OCI-LY7 (cell line): ENCODE measurements around the gene GSE1. TPM values are rescaled to one million over a fixed set of nuclear protein-coding genes. Genes with fewer than 3 reads are reported as not detected.

Experiments
- BruUV-seq: library from RNA; stranded (reverse); fragments of 400-500 nt; replicated peaks from 2 replicates; lab custom pipeline; 2021; lab: Mats Ljungman, UMichigan
- CTCF ChIA-PET: fragments of 300-600 bp; sonication (Branson Sonifier 250); formaldehyde crosslinking; loops from one replicate; lab custom pipeline; 2022; ENCODE audit warnings: antibody characterized with exemption; ENCODE audit not compliant: unreplicated experiment; lab: Charles Lee
- POLR2A ChIA-PET: fragments of 300-600 bp; sonication (Branson Sonifier 250); formaldehyde crosslinking; loops from one replicate; lab custom pipeline; 2022; ENCODE audit warnings: antibody characterized with exemption; lab: Charles Lee
- DNase-seq: peaks from one replicate; pipeline ENCODE4 v3.0.0-alpha.2; 2015; ENCODE audit warnings: low spot score
- H2AFZ ChIP-seq: fragments of 200-600 bp; sonication (generic), shearing (Covaris generic); 2 replicates; pipeline ENCODE4 v1.6.1; 2014; ENCODE audit warnings: mild to moderate bottlenecking, antibody characterized with exemption, low read length, moderate library complexity
- H3K27ac ChIP-seq: fragments of 200-600 bp; sonication (generic); 2 replicates; pipeline ENCODE4 v1.5.1; 2014; ENCODE audit warnings: mixed run types, low read depth, mild to moderate bottlenecking, moderate library complexity, low read length, inconsistent platforms; ENCODE audit not compliant: poor library complexity, severe bottlenecking
- H3K36me3 ChIP-seq: fragments of 200-600 bp; sonication (generic); 2 replicates; pipeline ENCODE4 v1.6.1; 2014; ENCODE audit warnings: mild to moderate bottlenecking, antibody characterized with exemption, low read length, moderate library complexity, mixed read lengths; ENCODE audit not compliant: insufficient read depth
- H3K4me1 ChIP-seq: fragments of 200-600 bp; sonication (generic); 2 replicates; pipeline ENCODE4 v1.5.1; 2014; ENCODE audit warnings: mild to moderate bottlenecking, low read length; ENCODE audit not compliant: insufficient read depth, poor library complexity, severe bottlenecking
- H3K4me2 ChIP-seq: fragments of 200-600 bp; sonication (generic); 2 replicates; pipeline ENCODE4 v1.6.1; 2014; ENCODE audit warnings: mild to moderate bottlenecking, low read length
- H3K4me3 ChIP-seq: fragments of 200-600 bp; sonication (generic); 2 replicates; pipeline ENCODE4 v1.5.1; 2014; ENCODE audit warnings: mild to moderate bottlenecking, low read depth, low read length; ENCODE audit not compliant: poor library complexity, severe bottlenecking
- H3K79me2 ChIP-seq: fragments of 200-600 bp; sonication (generic); 2 replicates; pipeline ENCODE4 v1.6.1; 2016; ENCODE audit warnings: low read depth, mild to moderate bottlenecking, low read length, moderate library complexity, mixed read lengths; ENCODE audit not compliant: insufficient read depth
- H3K9me2 ChIP-seq: fragments of 200-600 bp; sonication (generic); 2 replicates; pipeline ENCODE4 v1.6.1; 2016; ENCODE audit warnings: mild to moderate bottlenecking, low read length, mixed read lengths; ENCODE audit not compliant: insufficient read depth
- H3K9me3 ChIP-seq: fragments of 200-600 bp; sonication (generic); 2 replicates; pipeline ENCODE4 v1.6.1; 2014; ENCODE audit warnings: mild to moderate bottlenecking, mixed run types, low read length, mixed read lengths
- H4K20me1 ChIP-seq: fragments of 200-600 bp; sonication (generic); 2 replicates; pipeline ENCODE4 v1.6.1; 2014; ENCODE audit warnings: mild to moderate bottlenecking, antibody characterized with exemption, low read length, moderate library complexity, mixed read lengths; ENCODE audit not compliant: insufficient read depth
- CTCF ChIP-seq: fragments of 200-600 bp; sonication (generic); conservative IDR thresholded peaks from 2 replicates; pipeline ENCODE4 v1.5.1; 2014; ENCODE audit warnings: mild to moderate bottlenecking, antibody characterized with exemption, low read length, moderate library complexity, mixed read lengths
- EZH2phosphoT487 ChIP-seq: fragments of 200-600 bp; sonication (generic); IDR thresholded peaks from 2 replicates; pipeline ENCODE4 v1.6.1; 2018; ENCODE audit warnings: low read depth, borderline replicate concordance, mild to moderate bottlenecking, mixed run types, antibody characterized with exemption, low read length, moderate library complexity, mixed read lengths
- intact Hi-C: fragments of 100-400 bp; cut with micrococcal nuclease; formaldehyde crosslinking; loops from one replicate; pipeline ENCODE4 v1.10.0; 2022; ENCODE audit not compliant: unreplicated experiment
- total RNA-seq, 2 experiments: library from RNA; depleted of rRNA in 1 of 2; stranded (reverse); fragments of >200 nt in 1 of 2; shearing (Covaris generic) in 1 of 2; gene quantifications; 2 replicates each; pipeline ENCODE4 v1.2.3, GENCODE V29; 2014 to 2022

Gene GSE1
- total RNA-seq, 2 experiments from 2014 or later = 30.9 to 66.6 TPM

DNA sequence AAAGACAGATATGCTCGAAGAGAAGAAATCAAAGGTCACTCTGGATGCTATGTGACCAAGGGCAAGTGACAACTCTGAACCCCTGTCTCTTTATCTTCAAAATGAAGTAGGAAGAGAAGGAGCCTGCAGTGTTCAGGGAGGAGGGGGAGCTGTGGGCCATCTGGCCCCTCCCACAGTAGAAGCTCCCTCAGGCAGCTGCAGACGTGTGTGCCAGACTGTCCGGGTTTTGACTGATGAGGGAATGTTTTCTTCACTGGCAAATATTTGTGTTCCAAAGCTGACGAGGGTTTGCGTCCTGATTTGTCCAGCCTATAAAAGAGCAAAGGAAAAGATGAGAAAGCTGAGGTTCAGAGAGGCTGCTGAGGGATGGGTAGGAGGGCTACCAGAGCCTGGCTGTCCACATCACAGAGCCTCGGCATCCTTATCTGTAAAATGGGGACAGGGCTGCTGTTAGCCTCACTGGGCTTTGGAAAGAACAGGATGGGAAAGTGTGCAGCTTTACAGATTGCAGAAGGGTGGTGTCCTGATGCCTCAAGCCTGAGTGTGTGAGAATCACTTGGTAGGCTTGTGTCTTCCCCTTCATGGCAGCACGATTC, 77.4 kb downstream of the GSE1 start:
- intact Hi-C loops = no loop called here
- H3K4me3 ChIP-seq = no peak overlapping the region
- ChIA-PET POLR2A (interaction anchor here (2.5 kb wide), 1 partner anchor 26 kb away, joined by 12 read pairs; no protein-coding TSS in a partner anchor), CTCF (no interaction called here)
- TF ChIP-seq EZH2phosphoT487 (no peak), CTCF (no peak)
- no peak for DNase-seq
- no TSS peak for BruUV-seq
- H3K4me1 ChIP-seq = peaks cover 39% of the 10 kb centered on the region
- no peaks in the 10 kb centered on the region for H3K9me3 ChIP-seq
- no peak overlapping the region for H3K27ac ChIP-seq
- H3K4me2 ChIP-seq = no peak overlapping the region
- H4K20me1 ChIP-seq = no peaks in the 10 kb centered on the region
- H3K79me2 ChIP-seq = peaks cover 31% of the 10 kb centered on the region
- no peaks in the 10 kb centered on the region for H3K9me2 ChIP-seq
- H2AFZ ChIP-seq = 0 out of 2 replicates have a peak overlapping the region, but pooled peaks have one; percentile 8
- H3K36me3 ChIP-seq = peaks cover 19% of the 10 kb centered on the region; the same call in 1 of the 2 replicates

- DNase-seq = no peak
- Histone ChIP-seq H3K79me2 (no peaks in the 10 kb centered on the region), H3K27ac (no peak overlapping the region), H3K9me3 (no peaks in the 10 kb centered on the region), H2AFZ (no peak overlapping the region), H3K4me1 (peaks cover 10% of the 10 kb centered on the region), H3K4me3 (no peak overlapping the region), H3K4me2 (no peak overlapping the region), H3K9me2 (no peaks in the 10 kb centered on the region), H3K36me3 (no peaks in the 10 kb centered on the region), H4K20me1 (no peaks in the 10 kb centered on the region)
- intact Hi-C loops = no loop called here
- no TSS peak for BruUV-seq
- CTCF ChIA-PET = no interaction called here
- POLR2A ChIA-PET = interaction anchor here (0.6 kb wide), 1 partner anchor 1311 kb away, joined by 3 read pairs; no protein-coding TSS in a partner anchor
- TF ChIP-seq CTCF = no peak
- TF ChIP-seq EZH2phosphoT487 = no peak
These were observed 82.3 kb downstream of the GSE1 start for GRCh38 chr16:85695196-85696128.
